Ascending aorta (tissue), 2 donors: ENCODE measurements around the gene REV1. TPM values are rescaled to one million over a fixed set of nuclear protein-coding genes. Genes with fewer than 3 reads are reported as not detected.

Experiments used
- DNase-seq, 2 donors: peaks; one replicate each; pipeline ENCODE4 v3.0.0-alpha.2; 2019; ENCODE audit warnings: low spot score in 2 of 2
- H3K27ac ChIP-seq, 2 donors: fragments of 200-600 bp; sonication (generic); one replicate each; pipeline ENCODE4 v1.5.1; 2016 to 2017; ENCODE audit warnings: mild to moderate bottlenecking in 1 of 2
- H3K27me3 ChIP-seq: fragments of 200-600 bp; sonication (generic); one replicate; pipeline ENCODE4 v1.5.1; 2017
- H3K36me3 ChIP-seq, 2 donors: fragments of 200-600 bp; sonication (generic); one replicate each; pipeline ENCODE4 v1.5.1; 2016
- H3K4me1 ChIP-seq, 2 donors: fragments of 200-600 bp; sonication (generic); one replicate each; pipeline ENCODE4 v1.5.1; 2016 to 2017; ENCODE audit warnings: mild to moderate bottlenecking in 1 of 2
- H3K4me3 ChIP-seq, 2 donors: fragments of 200-600 bp; sonication (generic); one replicate each; pipeline ENCODE4 v1.5.1; 2016 to 2017; ENCODE audit warnings: mild to moderate bottlenecking in 1 of 2
- H3K9me3 ChIP-seq, 2 donors: fragments of 200-600 bp; sonication (generic); one replicate each; pipeline ENCODE4 v1.5.1; 2016
- intact Hi-C: fragments of 100-400 bp; cut with DNase I; formaldehyde crosslinking; loops from one replicate; pipeline ENCODE4 v1.15.1; 2023
- total RNA-seq: library from RNA; depleted of rRNA; stranded (reverse); fragments of >200 nt; gene quantifications from one replicate; pipeline ENCODE4 v1.1.0, GENCODE V29; 2016
- TF ChIP-seq, protein P1 (sequence below), 3 experiments: fragments of 200-600 bp in 2 of 3; fragments of 450-650 bp in 1 of 3; sonication (generic) in 2 of 3; IDR thresholded peaks; one replicate each; pipeline ENCODE4 v1.5.1; 2016 to 2019; ENCODE audit warnings: antibody characterized with exemption in 3 of 3, mild to moderate bottlenecking in 1 of 3, moderate library complexity in 1 of 3

REV1 gene
- total RNA-seq, 1 donor from 2014 or later, result 26.8 TPM

DNA sequence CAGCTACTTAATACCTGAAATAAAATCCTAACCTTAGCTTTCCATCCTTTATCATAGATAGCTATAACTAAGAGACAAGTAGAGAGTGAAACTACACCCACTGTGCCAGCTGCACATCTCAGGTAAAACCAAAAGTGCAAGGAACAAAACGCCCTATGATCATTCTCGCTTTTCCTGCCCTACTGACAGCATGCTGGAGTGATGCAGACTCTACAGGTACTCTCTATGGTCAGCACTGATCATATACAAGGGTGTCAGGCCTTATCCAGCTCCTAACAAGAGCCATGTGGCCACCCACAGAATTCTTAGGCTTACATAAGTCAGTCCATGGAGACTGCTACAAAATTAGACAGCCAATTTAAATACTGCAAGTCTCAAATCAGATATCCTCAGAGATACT is 45.6 kb downstream of the REV1 start:
- Histone ChIP-seq H3K4me3 (no peak overlapping the region), H3K4me1 (no peaks in the 10 kb centered on the region), H3K9me3 (no peaks in the 10 kb centered on the region), H3K27me3 (no peaks in the 10 kb centered on the region), H3K27ac (no peak overlapping the region), H3K36me3 (peaks cover 21 to 35% of the 10 kb centered on the region in 2 donors)
- intact Hi-C loops, result no loop called here
- TF ChIP-seq, protein P1, sequence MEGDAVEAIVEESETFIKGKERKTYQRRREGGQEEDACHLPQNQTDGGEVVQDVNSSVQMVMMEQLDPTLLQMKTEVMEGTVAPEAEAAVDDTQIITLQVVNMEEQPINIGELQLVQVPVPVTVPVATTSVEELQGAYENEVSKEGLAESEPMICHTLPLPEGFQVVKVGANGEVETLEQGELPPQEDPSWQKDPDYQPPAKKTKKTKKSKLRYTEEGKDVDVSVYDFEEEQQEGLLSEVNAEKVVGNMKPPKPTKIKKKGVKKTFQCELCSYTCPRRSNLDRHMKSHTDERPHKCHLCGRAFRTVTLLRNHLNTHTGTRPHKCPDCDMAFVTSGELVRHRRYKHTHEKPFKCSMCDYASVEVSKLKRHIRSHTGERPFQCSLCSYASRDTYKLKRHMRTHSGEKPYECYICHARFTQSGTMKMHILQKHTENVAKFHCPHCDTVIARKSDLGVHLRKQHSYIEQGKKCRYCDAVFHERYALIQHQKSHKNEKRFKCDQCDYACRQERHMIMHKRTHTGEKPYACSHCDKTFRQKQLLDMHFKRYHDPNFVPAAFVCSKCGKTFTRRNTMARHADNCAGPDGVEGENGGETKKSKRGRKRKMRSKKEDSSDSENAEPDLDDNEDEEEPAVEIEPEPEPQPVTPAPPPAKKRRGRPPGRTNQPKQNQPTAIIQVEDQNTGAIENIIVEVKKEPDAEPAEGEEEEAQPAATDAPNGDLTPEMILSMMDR (IDR thresholded peaks at IDR 0.05), result no peak
- no peak for DNase-seq

DNA sequence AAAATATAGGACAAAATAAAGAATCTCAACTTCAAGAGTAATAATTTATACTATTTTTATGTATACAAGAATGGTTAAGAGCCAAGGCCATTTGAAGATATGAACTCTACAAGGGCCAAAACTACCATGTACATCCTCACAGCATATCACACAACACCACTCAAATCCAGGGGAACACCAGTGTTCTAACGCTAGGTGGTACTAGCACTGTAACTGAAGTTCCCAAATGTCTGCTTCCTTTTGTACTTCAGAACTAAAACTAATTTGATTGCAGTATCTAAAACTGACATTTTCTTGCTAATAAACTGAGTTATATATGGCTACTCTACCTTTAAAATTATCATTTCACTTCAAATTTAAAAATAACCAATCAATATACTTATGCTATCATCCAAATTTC is 47.0 kb downstream of the REV1 start:
- H3K27ac ChIP-seq, result no peak overlapping the region
- intact Hi-C loops, result loop anchor here (2.0 kb wide), 1 partner anchor 48 kb away; the partner anchor contains the start of gene REV1
- no peak for DNase-seq
- H3K27me3 ChIP-seq, result no peaks in the 10 kb centered on the region
- no peaks in the 10 kb centered on the region for H3K4me1 ChIP-seq
- no peak overlapping the region for H3K4me3 ChIP-seq
- H3K36me3 ChIP-seq, result peaks cover 22 to 30% of the 10 kb centered on the region in 2 donors
- H3K9me3 ChIP-seq, result no peaks in the 10 kb centered on the region
- TF ChIP-seq, protein P1 (IDR thresholded peaks at IDR 0.05), result peak in 1 of 3 experiments; percentile 33

DNA sequence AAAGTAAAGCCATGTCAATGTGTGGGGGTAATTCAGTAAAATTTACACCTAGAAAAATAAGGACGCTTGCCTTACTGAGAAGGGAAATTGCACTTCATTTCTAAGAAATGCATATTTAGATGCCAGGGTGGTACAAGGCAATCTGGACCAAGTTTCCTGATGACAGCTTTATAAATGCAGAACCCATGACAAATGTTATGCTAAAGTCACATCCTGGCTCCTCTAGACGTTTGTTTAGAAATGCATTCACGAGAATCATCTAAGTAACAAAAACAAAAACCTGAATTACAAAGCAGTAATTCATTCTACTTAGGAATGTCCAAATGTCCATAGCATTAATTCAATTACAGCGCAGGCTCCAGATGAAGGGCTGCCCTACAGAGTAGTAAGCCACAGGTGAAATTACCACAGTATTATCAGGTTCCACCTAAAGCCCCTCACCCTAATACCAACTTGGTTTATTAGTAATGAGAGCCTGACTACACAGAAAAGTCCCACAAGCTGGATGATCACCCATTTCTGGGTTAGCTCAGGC is 49.8 kb downstream of the REV1 start:
- intact Hi-C loops, result no loop called here
- H3K27ac ChIP-seq, result no peak overlapping the region
- TF ChIP-seq, protein P1 (IDR thresholded peaks at IDR 0.05), result no peak
- H3K4me1 ChIP-seq, result no peaks in the 10 kb centered on the region
- DNase-seq, result no peak
- H3K4me3 ChIP-seq, result no peak overlapping the region
- H3K9me3 ChIP-seq, result no peaks in the 10 kb centered on the region
- no peaks in the 10 kb centered on the region for H3K27me3 ChIP-seq
- peaks cover 18 to 20% of the 10 kb centered on the region in 2 donors for H3K36me3 ChIP-seq

DNA sequence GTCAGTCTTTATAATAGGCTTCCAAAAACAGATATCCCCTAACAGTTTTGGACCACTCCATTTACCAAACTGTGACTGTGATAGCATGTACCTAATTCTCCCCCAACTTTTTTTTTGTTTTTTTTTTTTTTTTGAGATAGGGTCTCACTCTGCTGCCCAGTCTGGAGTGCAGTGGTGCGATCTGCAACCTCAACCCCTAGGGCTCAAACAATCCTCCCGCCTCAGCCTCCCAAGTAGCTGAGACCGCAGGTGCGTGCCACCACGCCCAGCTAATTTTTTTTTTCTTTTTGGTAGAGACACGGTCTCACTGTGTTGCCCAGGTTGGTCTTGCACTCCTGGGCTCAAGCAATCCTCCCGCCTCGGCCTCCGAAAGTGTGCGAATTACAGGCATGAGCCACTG is 52.9 kb downstream of the REV1 start:
- peaks cover 20 to 26% of the 10 kb centered on the region in 2 donors for H3K36me3 ChIP-seq
- TF ChIP-seq, protein P1 (IDR thresholded peaks at IDR 0.05), result no peak
- H3K27ac ChIP-seq, result no peak overlapping the region
- intact Hi-C loops, result no loop called here
- no peaks in the 10 kb centered on the region for H3K4me1 ChIP-seq
- no peaks in the 10 kb centered on the region for H3K27me3 ChIP-seq
- H3K9me3 ChIP-seq, result no peaks in the 10 kb centered on the region
- no peak overlapping the region for H3K4me3 ChIP-seq
- DNase-seq, result no peak

DNA sequence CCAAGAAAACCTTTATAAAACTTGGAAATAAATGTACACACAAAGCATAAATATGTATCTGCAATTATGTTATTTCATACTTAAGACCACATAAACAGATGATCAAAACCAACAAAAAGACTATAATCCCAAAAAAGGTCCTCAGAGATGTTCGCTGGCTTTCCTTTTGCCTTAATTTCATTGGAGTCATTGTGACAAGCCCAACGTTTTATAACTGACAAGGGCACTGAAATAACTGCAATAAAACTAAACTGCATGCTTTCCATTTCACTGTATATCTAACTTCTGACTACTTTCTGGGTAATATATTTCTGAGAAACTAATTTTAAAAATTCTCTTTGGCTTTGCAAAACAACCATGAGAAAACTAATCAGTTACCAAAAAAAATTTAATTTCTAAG is 56.5 kb downstream of the REV1 start:
- intact Hi-C loops, result no loop called here
- no peaks in the 10 kb centered on the region for H3K27me3 ChIP-seq
- H3K4me3 ChIP-seq, result no peak overlapping the region
- no peak for DNase-seq
- peaks cover 14 to 27% of the 10 kb centered on the region in 2 donors for H3K36me3 ChIP-seq
- peaks cover 0 to 5% of the 10 kb centered on the region in 2 donors for H3K4me1 ChIP-seq
- TF ChIP-seq, protein P1 (IDR thresholded peaks at IDR 0.05), result no peak
- no peaks in the 10 kb centered on the region for H3K9me3 ChIP-seq
- H3K27ac ChIP-seq, result no peak overlapping the region
